ENCODE data around the gene PCED1A. TPM values are rescaled to one million over a fixed set of nuclear protein-coding genes. Genes with fewer than 3 reads are reported as not detected.

Gene PCED1A
- total RNA-seq, 4 donors from 2014 or later = 25.4 to 99.0 (median 48.7) TPM

GRCh38 chr20:2874456-2874855 lies 34.0 kb upstream of the PCED1A start:
- no peak for DNase-seq
- H3K27me3 ChIP-seq = no peaks in the 10 kb centered on the region
- peaks cover 0 to 37% (median 4%) of the 10 kb centered on the region in 4 donors for H3K4me1 ChIP-seq
- H3K9me3 ChIP-seq = no peaks in the 10 kb centered on the region
- no peaks in the 10 kb centered on the region for H3K36me3 ChIP-seq
- peak overlapping the region; percentile 9 to 99 (median 86) for H3K4me3 ChIP-seq
- TF ChIP-seq CTCF (IDR thresholded peaks at IDR 0.05) (no peak), POLR2A (IDR thresholded peaks at IDR 0.05) (no peak)
- no peak overlapping the region for H3K27ac ChIP-seq

GRCh38 chr20:2873747-2874041 lies 33.2 kb upstream of the PCED1A start:
- TF ChIP-seq POLR2A (IDR thresholded peaks at IDR 0.05) = no peak
- TF ChIP-seq CTCF (IDR thresholded peaks at IDR 0.05) = no peak
- Histone ChIP-seq H3K4me1 (peaks cover 0 to 35% (median 4%) of the 10 kb centered on the region in 4 donors), H3K27ac (peak overlapping the region; percentile 77 to 91 (median 82)), H3K36me3 (no peaks in the 10 kb centered on the region), H3K27me3 (no peaks in the 10 kb centered on the region), H3K9me3 (no peaks in the 10 kb centered on the region), H3K4me3 (peak overlapping the region; percentile 73 to 99 (median 94))
- DNase-seq = peak in 2 of 3 donors; percentile 66 to 79

- Histone ChIP-seq H3K9me3 (no peaks in the 10 kb centered on the region), H3K4me3 (peak within 1 kb of the TSS; percentile 73 to 99 (median 94)), H3K27ac (peak within 1 kb of the TSS; percentile 77 to 91 (median 82)), H3K4me1 (peaks cover 0 to 35% (median 4%) of the 10 kb centered on the region in 4 donors), H3K27me3 (no peaks in the 10 kb centered on the region), H3K36me3 (no peaks in the 10 kb centered on the region)
- peak; percentile 92 to 97 (median 94) for DNase-seq
- TF ChIP-seq CTCF (IDR thresholded peaks at IDR 0.05) (peak in 1 of 6 experiments; percentile 4), POLR2A (IDR thresholded peaks at IDR 0.05) (peak; percentile 79 to 85)
Measured at GRCh38 chr20:2873010-2873746, 32.7 kb upstream of the PCED1A start, which contains the start of gene PTPRA. TSS of gene PTPRA (plus strand) at chr20:2873481. CDS start at chr20:2964278, 90,797 bp downstream.

- TF ChIP-seq POLR2A (IDR thresholded peaks at IDR 0.05) (no peak), CTCF (IDR thresholded peaks at IDR 0.05) (peak in 3 of 6 experiments; percentile 25 to 28 (median 26))
- peak overlapping the region in 2 of 4 donors; percentile 77 to 91 for H3K27ac ChIP-seq
- H3K4me1 ChIP-seq = peaks cover 0 to 35% (median 4%) of the 10 kb centered on the region in 4 donors
- no peaks in the 10 kb centered on the region for H3K36me3 ChIP-seq
- no peaks in the 10 kb centered on the region for H3K27me3 ChIP-seq
- peak; percentile 70 to 84 (median 75) for DNase-seq
- H3K9me3 ChIP-seq = no peaks in the 10 kb centered on the region
- H3K4me3 ChIP-seq = peak overlapping the region; percentile 73 to 99 (median 94)
Measured at GRCh38 chr20:2872459-2873009, 32.1 kb upstream of the PCED1A start.

GRCh38 chr20:2871661-2872458 lies 31.4 kb upstream of the PCED1A start:
- Histone ChIP-seq H3K4me3 (peak overlapping the region; percentile 73 to 99 (median 94)), H3K27ac (no peak overlapping the region), H3K36me3 (no peaks in the 10 kb centered on the region), H3K9me3 (no peaks in the 10 kb centered on the region), H3K4me1 (peaks cover 0 to 35% (median 4%) of the 10 kb centered on the region in 4 donors), H3K27me3 (no peaks in the 10 kb centered on the region)
- TF ChIP-seq POLR2A (IDR thresholded peaks at IDR 0.05) = no peak
- TF ChIP-seq CTCF (IDR thresholded peaks at IDR 0.05) = no peak
- DNase-seq = peak in 1 of 3 donors; percentile 53
